ENCODE measurements around the gene GTF3A.

DNA sequence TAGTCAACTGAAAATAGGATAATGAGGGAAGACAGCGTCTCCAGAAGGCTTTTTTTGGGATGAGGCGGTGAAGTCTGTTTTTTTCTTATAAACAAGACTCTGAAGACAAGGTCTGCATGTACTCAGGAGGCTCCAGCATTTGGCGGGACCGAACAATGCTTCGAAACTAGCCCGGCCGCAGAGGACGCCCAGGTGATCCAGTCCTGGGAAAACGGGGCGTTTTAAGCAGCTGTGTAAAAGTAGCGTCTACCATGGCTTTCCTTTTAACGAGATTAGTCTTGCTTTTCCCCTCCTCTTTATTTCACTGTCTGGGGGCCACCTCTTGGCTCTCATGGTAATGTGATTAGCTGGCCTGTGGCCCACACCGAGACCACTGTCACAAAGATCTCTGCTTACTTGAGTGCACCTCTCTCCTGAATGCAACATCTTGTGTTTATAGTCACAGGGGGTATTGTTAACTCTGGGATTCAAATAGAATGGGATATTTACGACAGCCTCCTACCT lies 29.4 kb upstream of the GTF3A start:
- TF ChIP-seq POLR2AphosphoS5 (IDR thresholded peaks at IDR 0.05; ENCODE audit: low read depth, low read length) = no peak
- TF ChIP-seq POLR2A (IDR thresholded peaks at IDR 0.05; ENCODE audit: low read depth, low read length) = no peak
- no peak for TF ChIP-seq TAF1 (IDR thresholded peaks at IDR 0.05; ENCODE audit: low read depth, low read length)
